ENCODE results near the gene PARVG.

The PARVG gene

GRCh38 chr22:44247923-44248892, 67.5 kb downstream of the PARVG start:
- DNase-seq = no peak

GRCh38 chr22:44248926-44249325, 68.2 kb downstream of the PARVG start:
- no peak for DNase-seq

- DNase-seq = no peak
Observed at GRCh38 chr22:44249376-44250147, 68.8 kb downstream of the PARVG start.

GRCh38 chr22:44254811-44255210, 74.1 kb downstream of the PARVG start:
- no peak for DNase-seq

GRCh38 chr22:44256085-44256484, 75.4 kb downstream of the PARVG start:
- no peak for DNase-seq

- no peak for DNase-seq
Observed at GRCh38 chr22:44256556-44257485, 76.1 kb downstream of the PARVG start.

Data from NCI-H2029 treated with DMSO at 0.1 percent for 48 hours (cell line).